Lower leg skin (tissue), 4 donors: Measurements from ENCODE around the gene SRMS. TPM values are rescaled to one million over a fixed set of nuclear protein-coding genes. Genes with fewer than 3 reads are reported as not detected.

ENCODE experiments used
- DNase-seq, 2 donors: peaks; one replicate each; pipeline ENCODE4 v3.0.0-alpha.2; 2019; ENCODE audit warnings: low spot score in 2 of 2
- H3K4me3 ChIP-seq: fragments of 200-600 bp; sonication (generic); 2 replicates; pipeline ENCODE4 v1.5.1; 2017; ENCODE audit warnings: mild to moderate bottlenecking, low read depth; ENCODE audit not compliant: poor library complexity, severe bottlenecking
- POLR2A ChIP-seq, 2 donors: fragments of 450-650 bp; IDR thresholded peaks; one replicate each; pipeline ENCODE4 v1.6.1; 2016 to 2017; ENCODE audit warnings: antibody characterized with exemption in 2 of 2, mild to moderate bottlenecking in 1 of 2, moderate library complexity in 1 of 2
- WGBS, 2 donors: methylation state at CpG; one replicate each; pipeline ENCODE4 v1.1.5; 2018; 5-methylcytosine and 5-hydroxymethylcytosine counted together
- intact Hi-C: fragments of 100-400 bp; cut with DNase I; formaldehyde crosslinking; loops from one replicate; pipeline ENCODE4 v1.15.0; 2023; ENCODE audit warnings: low total_unique reads
- total RNA-seq, 4 donors: library from RNA; depleted of rRNA; stranded (reverse); fragments of >200 nt; gene quantifications; one replicate each; pipeline ENCODE4 v1.1.0, GENCODE V29; 2016
- TF ChIP-seq, protein P1 (sequence below), 3 donors: fragments of 450-650 bp; IDR thresholded peaks; one replicate each; pipeline ENCODE4 v1.5.1; 2016; ENCODE audit warnings: antibody characterized with exemption in 3 of 3, mild to moderate bottlenecking in 3 of 3, moderate library complexity in 2 of 3

Gene SRMS
- total RNA-seq, 4 donors from 2014 or later = 0.16 to 0.59 (median 0.37) TPM; not detected in 1

DNA sequence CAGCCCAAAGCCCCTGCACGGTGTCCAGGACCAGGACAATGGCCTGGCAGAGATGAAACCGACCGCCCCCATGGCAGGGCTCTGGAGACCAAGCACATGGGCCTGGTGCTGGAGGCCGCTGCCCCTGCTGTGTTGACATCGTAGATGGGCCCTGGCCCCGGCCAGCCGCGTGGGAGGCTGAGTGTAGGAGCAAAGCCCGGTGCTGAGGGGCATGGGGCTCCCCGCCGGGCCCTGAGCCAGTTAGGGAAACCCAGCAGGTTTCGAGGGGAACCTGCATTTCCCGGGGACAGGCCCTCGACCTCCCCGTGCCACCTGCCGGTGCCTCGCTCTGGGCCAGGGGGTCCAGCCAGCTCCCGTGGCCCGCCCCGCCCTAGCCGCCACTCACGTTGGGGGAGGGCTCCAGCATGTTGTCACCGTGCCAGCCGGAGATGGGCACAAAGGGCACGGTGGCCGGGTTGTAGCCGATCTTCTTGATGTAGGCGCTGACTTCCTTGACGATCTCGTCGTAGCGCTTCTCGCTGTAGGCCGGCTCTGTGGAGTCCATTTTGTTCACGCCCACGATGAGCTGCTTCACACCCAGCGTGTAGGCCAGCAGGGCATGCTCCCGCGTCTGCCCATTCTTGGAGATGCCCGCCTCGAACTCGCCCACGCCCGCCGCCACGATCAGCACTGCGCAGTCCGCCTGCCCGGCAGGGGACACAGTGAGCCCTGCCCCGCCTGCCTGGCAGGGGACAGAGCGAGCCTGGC, 53.0 kb downstream of the SRMS start:
- DNase-seq = no peak
- 84 to 89% methylated on average over 34 to 42 of the region's 51 CpGs for WGBS, 2 donors
- intact Hi-C loops = no loop called here
- no peak overlapping the region for H3K4me3 ChIP-seq
- TF ChIP-seq, protein P1, sequence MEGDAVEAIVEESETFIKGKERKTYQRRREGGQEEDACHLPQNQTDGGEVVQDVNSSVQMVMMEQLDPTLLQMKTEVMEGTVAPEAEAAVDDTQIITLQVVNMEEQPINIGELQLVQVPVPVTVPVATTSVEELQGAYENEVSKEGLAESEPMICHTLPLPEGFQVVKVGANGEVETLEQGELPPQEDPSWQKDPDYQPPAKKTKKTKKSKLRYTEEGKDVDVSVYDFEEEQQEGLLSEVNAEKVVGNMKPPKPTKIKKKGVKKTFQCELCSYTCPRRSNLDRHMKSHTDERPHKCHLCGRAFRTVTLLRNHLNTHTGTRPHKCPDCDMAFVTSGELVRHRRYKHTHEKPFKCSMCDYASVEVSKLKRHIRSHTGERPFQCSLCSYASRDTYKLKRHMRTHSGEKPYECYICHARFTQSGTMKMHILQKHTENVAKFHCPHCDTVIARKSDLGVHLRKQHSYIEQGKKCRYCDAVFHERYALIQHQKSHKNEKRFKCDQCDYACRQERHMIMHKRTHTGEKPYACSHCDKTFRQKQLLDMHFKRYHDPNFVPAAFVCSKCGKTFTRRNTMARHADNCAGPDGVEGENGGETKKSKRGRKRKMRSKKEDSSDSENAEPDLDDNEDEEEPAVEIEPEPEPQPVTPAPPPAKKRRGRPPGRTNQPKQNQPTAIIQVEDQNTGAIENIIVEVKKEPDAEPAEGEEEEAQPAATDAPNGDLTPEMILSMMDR (IDR thresholded peaks at IDR 0.05) = no peak
- TF ChIP-seq POLR2A (IDR thresholded peaks at IDR 0.05) = no peak

DNA sequence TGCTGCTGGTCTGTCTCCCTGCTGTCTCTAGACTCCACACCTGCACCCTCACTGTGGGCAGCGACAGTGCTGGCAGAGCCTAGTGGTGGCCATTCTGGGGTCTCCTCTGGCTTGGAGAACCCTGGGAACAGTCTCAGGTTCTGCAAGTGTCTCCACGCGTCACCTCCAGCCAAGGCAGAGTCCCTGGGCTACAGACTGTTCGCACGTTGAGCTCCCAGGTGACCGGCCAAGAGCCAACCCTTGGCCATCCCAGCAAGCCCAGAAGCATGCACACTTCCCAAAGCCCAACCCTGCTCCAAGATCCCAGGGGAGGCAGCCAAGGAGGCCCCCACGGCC, 53.5 kb downstream of the SRMS start:
- 67 to 78% methylated on average over 4 to 6 of the region's 7 CpGs for WGBS, 2 donors
- intact Hi-C loops = no loop called here
- TF ChIP-seq POLR2A (IDR thresholded peaks at IDR 0.05) = no peak
- TF ChIP-seq, protein P1 (IDR thresholded peaks at IDR 0.05) = no peak
- no peak for DNase-seq
- no peak overlapping the region for H3K4me3 ChIP-seq

DNA sequence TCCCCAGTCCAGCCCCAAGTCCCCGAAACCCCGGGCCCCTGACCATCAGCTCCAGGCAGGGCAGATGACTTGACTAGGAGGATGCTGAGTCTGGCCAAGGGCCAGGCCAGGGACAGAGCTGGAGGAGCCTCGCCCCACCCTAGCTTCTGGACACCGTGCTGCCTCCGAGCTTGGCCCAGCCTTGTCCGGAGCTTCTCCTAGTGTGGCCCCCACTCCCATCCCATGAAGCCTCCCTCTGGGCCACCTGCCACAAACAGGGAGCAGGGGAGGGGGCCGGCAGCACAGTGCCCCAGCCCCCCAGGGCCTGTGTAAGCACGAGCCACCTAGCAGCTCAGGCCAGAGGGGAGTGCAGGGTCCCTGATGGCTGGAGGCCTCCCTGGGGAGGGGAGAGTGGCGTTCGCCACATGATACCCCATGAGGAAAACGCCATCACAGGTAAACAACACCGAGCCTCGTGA, 54.0 kb downstream of the SRMS start:
- intact Hi-C loops = no loop called here
- no peak for TF ChIP-seq POLR2A (IDR thresholded peaks at IDR 0.05)
- TF ChIP-seq, protein P1 (IDR thresholded peaks at IDR 0.05) = no peak

DNA sequence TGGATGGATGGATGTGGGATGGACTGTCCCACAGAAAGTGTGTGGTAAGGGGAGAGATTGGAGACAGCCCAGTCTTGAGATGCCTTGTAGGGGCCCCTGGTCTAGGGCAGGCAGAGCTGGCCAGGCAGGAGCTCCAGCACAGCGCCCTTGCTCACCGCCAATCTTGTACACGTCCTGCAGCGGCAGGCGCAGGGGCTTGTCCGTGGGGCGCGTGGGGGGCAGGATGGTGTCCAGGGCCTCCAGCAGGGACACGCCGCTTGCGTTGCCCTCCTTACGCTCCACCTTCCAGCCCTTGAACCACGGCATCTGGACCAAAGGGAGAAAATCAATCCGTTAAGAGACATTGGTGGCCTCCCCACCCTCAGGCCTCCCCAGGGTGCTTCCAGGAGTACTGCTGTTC, 54.6 kb downstream of the SRMS start:
- H3K4me3 ChIP-seq = no peak overlapping the region
- intact Hi-C loops = no loop called here
- TF ChIP-seq, protein P1 (IDR thresholded peaks at IDR 0.05) = no peak
- TF ChIP-seq POLR2A (IDR thresholded peaks at IDR 0.05) = no peak
- DNase-seq = no peak
- WGBS, 2 donors = 91 to 94% methylated on average over 14 of the region's 14 CpGs

More for the DNA sequence above, 54.0 kb downstream of the SRMS start:
- WGBS, 2 donors = 49 to 76% methylated on average over 12 of the region's 13 CpGs
- no peak overlapping the region for H3K4me3 ChIP-seq
- no peak for DNase-seq

DNA sequence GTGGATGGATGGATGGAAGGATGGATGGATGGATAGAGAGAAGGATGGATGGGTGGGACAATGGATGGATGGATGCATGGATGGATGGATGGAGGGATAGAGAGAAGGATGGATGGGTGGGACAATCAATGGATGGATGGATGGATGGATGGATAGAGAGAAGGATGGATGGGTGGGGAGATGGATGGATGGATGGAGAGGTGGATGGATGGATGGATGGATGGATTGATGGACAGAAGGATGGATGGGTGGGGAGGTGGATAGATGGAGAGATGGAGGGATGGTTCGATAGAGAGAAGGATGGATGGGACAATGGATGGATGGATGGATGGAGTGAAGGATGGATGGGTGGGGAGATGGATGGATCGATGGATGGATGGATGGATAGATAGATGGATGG, 55.0 kb downstream of the SRMS start:
- no peak for DNase-seq
- no peak overlapping the region for H3K4me3 ChIP-seq
- TF ChIP-seq, protein P1 (IDR thresholded peaks at IDR 0.05) = no peak
- TF ChIP-seq POLR2A (IDR thresholded peaks at IDR 0.05) = no peak
- intact Hi-C loops = no loop called here
- 91 to 94% methylated on average over 2 of the region's 2 CpGs for WGBS, 2 donors
